AG09319 (cell line): Measurements from ENCODE around the gene PPP1R1A.

ENCODE experiments used
- DNase-seq: peaks from one replicate; pipeline ENCODE4 v3.0.0-alpha.2; 2010; ENCODE audit warnings: low read depth; ENCODE audit errors: extremely low read depth
- TF ChIP-seq, protein P1 (sequence below): IDR thresholded peaks from 2 replicates; pipeline ENCODE4 v1.5.1; 2011; ENCODE audit warnings: low read depth, mild to moderate bottlenecking, inconsistent platforms, low read length, moderate library complexity

PPP1R1A gene

DNA sequence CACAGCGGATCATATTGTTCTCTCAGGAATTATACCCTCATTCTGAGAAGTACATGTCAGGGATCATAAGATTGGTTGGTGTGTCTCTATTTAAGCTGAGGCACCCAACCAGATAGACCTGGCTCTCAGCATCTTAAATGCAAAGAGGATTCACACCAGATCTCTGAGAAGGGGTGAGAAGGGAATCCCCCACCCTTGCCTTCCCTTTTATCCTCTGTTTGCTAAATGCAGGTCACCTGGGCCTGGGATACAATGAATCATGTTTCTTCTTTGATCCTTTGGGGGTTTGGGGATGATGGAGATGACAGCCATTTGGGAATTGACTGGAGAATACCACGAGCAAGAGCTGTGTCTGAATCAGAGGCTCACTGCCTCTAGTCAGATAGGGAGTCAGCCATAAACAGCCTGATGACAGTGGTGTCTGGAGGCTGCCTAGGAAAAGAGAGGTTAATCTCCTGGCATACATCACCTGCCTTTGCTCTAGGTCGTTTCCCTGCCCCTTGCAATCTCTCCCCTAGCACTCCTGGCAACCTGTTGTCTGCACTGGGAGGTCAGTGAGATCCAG is 50.2 kb downstream of the PPP1R1A start:
- TF ChIP-seq, protein P1, sequence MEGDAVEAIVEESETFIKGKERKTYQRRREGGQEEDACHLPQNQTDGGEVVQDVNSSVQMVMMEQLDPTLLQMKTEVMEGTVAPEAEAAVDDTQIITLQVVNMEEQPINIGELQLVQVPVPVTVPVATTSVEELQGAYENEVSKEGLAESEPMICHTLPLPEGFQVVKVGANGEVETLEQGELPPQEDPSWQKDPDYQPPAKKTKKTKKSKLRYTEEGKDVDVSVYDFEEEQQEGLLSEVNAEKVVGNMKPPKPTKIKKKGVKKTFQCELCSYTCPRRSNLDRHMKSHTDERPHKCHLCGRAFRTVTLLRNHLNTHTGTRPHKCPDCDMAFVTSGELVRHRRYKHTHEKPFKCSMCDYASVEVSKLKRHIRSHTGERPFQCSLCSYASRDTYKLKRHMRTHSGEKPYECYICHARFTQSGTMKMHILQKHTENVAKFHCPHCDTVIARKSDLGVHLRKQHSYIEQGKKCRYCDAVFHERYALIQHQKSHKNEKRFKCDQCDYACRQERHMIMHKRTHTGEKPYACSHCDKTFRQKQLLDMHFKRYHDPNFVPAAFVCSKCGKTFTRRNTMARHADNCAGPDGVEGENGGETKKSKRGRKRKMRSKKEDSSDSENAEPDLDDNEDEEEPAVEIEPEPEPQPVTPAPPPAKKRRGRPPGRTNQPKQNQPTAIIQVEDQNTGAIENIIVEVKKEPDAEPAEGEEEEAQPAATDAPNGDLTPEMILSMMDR: no peak
- DNase-seq: no peak

DNA sequence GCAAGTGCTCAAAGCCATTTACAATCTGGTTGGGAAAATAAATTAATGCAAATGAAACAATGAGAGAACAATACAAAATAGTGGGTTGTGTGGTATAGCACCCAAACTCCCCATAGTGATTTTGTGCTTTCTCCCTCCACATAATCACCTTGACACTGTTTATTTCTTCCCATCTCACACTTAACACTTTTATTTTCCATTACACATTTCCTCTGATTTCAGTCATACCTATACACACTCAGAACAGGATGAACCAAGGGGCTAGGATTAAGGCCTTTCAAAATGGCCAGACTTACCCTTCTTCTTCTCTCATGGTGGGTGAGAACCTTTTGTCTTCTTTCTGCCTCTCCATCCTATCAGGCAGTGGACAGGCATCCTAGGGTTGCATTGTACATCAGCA is 53.0 kb downstream of the PPP1R1A start:
- DNase-seq: no peak
- TF ChIP-seq, protein P1: no peak

DNA sequence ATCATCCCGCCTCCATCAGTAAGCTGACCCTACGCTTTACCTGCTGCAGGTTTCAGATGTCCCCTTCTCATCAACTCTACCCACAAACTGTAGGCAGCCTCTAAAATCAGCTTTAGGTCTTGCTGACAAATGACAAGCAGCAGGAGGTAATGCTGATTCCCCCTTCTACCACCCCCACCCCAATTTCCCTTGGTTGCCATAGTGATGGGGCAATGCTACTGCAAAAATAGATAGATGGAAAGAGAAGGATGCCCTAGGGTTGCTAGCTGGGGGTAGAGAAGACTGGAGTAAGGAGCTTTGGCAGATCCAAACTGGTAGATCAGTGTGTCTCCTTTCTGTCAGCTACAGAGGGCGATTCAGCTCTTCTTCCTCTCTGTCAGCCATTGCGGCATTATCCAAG is 58.9 kb downstream of the PPP1R1A start:
- TF ChIP-seq, protein P1: no peak
- no peak for DNase-seq
